Stimulated activated CD8-positive, alpha-beta memory T cell treated with anti-CD3 and anti-CD28 coated beads, Interleukin-4, amount 100 ng/mL, for 48 hours (primary cell): ENCODE measurements around the gene CARMIL1.

Experiments used
- DNase-seq: peaks from one replicate; pipeline ENCODE4 v3.0.0-alpha.2; 2020

Gene CARMIL1

GRCh38 chr6:25586927-25587326 is 307.8 kb downstream of the CARMIL1 start:
- no peak for DNase-seq

- no peak for DNase-seq
These were observed 311.8 kb downstream of the CARMIL1 start for GRCh38 chr6:25590986-25591385.

- no peak for DNase-seq
These were observed 318.0 kb downstream of the CARMIL1 start for GRCh38 chr6:25596928-25597818.

GRCh38 chr6:25599516-25600085 is 320.4 kb downstream of the CARMIL1 start:
- DNase-seq, result no peak

- DNase-seq, result no peak
These were observed 322.9 kb downstream of the CARMIL1 start for GRCh38 chr6:25601800-25602673.

GRCh38 chr6:25602674-25602982 is 323.5 kb downstream of the CARMIL1 start:
- no peak for DNase-seq

- DNase-seq, result no peak
These were observed 324.1 kb downstream of the CARMIL1 start for GRCh38 chr6:25603251-25603650.

- no peak for DNase-seq
These were observed 327.0 kb downstream of the CARMIL1 start for GRCh38 chr6:25606151-25606550.

GRCh38 chr6:25608558-25609174 is 329.5 kb downstream of the CARMIL1 start:
- DNase-seq, result no peak

- no peak for DNase-seq
These were observed 333.5 kb downstream of the CARMIL1 start for GRCh38 chr6:25612666-25613065.

- DNase-seq, result no peak
These were observed 334.2 kb downstream of the CARMIL1 start for GRCh38 chr6:25613415-25613814.

- DNase-seq, result no peak
These were observed 334.9 kb downstream of the CARMIL1 start for GRCh38 chr6:25614052-25614451.

- no peak for DNase-seq
These were observed 336.3 kb downstream of the CARMIL1 start for GRCh38 chr6:25615471-25615870.

- DNase-seq, result no peak
These were observed 338.8 kb downstream of the CARMIL1 start for GRCh38 chr6:25617997-25618396.

GRCh38 chr6:25619217-25619616 is 340.0 kb downstream of the CARMIL1 start:
- no peak for DNase-seq

GRCh38 chr6:25620391-25620790 is 341.2 kb downstream of the CARMIL1 start:
- DNase-seq, result no peak

GRCh38 chr6:25623065-25623464 is 343.9 kb downstream of the CARMIL1 start:
- no peak for DNase-seq

- no peak for DNase-seq
These were observed 344.7 kb downstream of the CARMIL1 start for GRCh38 chr6:25623879-25624278.

- no peak for DNase-seq
These were observed 347.8 kb downstream of the CARMIL1 start for GRCh38 chr6:25627001-25627400.

GRCh38 chr6:25628471-25629197 is 349.5 kb downstream of the CARMIL1 start:
- DNase-seq, result no peak

GRCh38 chr6:25629198-25629576 is 350.0 kb downstream of the CARMIL1 start:
- DNase-seq, result no peak

GRCh38 chr6:25630508-25631278 is 351.5 kb downstream of the CARMIL1 start:
- no peak for DNase-seq
